ENCODE measurements around the gene TNIP2.
"Not testable (repeated sequence)": the region's sequence is repeated elsewhere in the genome, so short reads cannot be mapped to it uniquely, and the experiment has no call there.

Gene TNIP2

DNA sequence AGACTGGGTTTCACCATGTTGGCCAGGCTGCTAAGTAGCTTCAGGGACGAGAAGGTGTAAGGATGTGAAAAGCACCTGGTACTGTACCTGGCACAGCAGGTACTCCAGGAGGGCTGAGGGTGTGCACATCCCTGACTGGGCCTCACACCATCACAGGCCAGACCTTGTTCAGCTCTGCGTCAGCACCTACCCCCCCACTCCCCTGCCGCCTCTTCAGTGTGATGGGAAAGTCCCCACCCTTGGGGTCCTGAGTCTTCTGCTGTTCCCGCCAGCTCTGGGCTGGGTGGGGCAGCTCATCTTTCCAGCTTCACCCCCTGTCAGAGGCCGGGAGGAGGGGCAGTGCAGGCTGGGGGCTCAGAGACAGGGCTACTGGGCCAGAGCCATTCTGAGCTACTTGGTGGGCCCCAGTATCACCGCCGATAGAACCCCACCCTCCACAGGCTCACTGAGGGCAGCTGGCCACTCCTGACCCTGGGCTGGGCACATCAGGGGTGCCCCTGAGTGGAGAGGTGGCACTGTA, 30.1 kb upstream of the TNIP2 start:
- no peaks in the 10 kb centered on the region for H3K79me1 ChIP-seq (ENCODE audit: low read length)
- no peaks in the 10 kb centered on the region for H3K36me3 ChIP-seq (ENCODE audit: control insufficient read depth, insufficient read depth, low read length)
- no peak overlapping the region for H4K5ac ChIP-seq (ENCODE audit: low read length)
- no peaks in the 10 kb centered on the region for H3K4me1 ChIP-seq (ENCODE audit: control insufficient read depth, low read depth, low read length)
- H3K4me2 ChIP-seq (ENCODE audit: low read length), result no peak overlapping the region
- no peak overlapping the region for H3K27ac ChIP-seq (ENCODE audit: low read depth, low read length)
- H3K56ac ChIP-seq (ENCODE audit: low read length), result no peak overlapping the region
- no peak overlapping the region for H2BK5ac ChIP-seq (ENCODE audit: low read length)
- no peak overlapping the region for H2AK5ac ChIP-seq (ENCODE audit: low read length)
- WGBS (ENCODE audit: extremely low coverage, insufficient coverage, low lambda C conversion rate), result no CpG with 5 or more reads among the region's 7 CpGs
- no peaks in the 10 kb centered on the region for H3K27me3 ChIP-seq (ENCODE audit: insufficient read depth, low read length, poor library complexity)
- no peak overlapping the region for H4K8ac ChIP-seq (ENCODE audit: low read depth, low read length)
- H3K9ac ChIP-seq (ENCODE audit: low read length), result no peak overlapping the region
- no peak overlapping the region for H2BK120ac ChIP-seq (ENCODE audit: low read depth, low read length)
- no peak for DNase-seq
- no peaks in the 10 kb centered on the region for H3K79me2 ChIP-seq (ENCODE audit: control insufficient read depth, insufficient read depth, low read length)
- no peak overlapping the region for H3K18ac ChIP-seq (ENCODE audit: low read length)
- H3K4me3 ChIP-seq (ENCODE audit: low read length), result no peak overlapping the region
- no peak overlapping the region for H2BK15ac ChIP-seq (replicated peaks; ENCODE audit: low read depth)
- no peak overlapping the region for H3K23ac ChIP-seq (ENCODE audit: low read length)
- H3K4ac ChIP-seq (ENCODE audit: low read depth, low read length), result no peak overlapping the region

GRCh38 chr4:2785613-2786012, 29.5 kb upstream of the TNIP2 start:
- Histone ChIP-seq H2BK5ac (ENCODE audit: low read length) (no peak overlapping the region), H3K4me2 (ENCODE audit: low read length) (no peak overlapping the region), H2AK5ac (ENCODE audit: low read length) (no peak overlapping the region), H3K36me3 (ENCODE audit: control insufficient read depth, insufficient read depth, low read length) (no peaks in the 10 kb centered on the region), H3K79me2 (ENCODE audit: control insufficient read depth, insufficient read depth, low read length) (no peaks in the 10 kb centered on the region), H3K18ac (ENCODE audit: low read length) (no peak overlapping the region), H3K56ac (ENCODE audit: low read length) (no peak overlapping the region), H2BK120ac (ENCODE audit: low read depth, low read length) (no peak overlapping the region), H3K79me1 (ENCODE audit: low read length) (no peaks in the 10 kb centered on the region), H2BK15ac (replicated peaks; ENCODE audit: low read depth) (no peak overlapping the region), H3K4me3 (ENCODE audit: low read length) (no peak overlapping the region), H3K9ac (ENCODE audit: low read length) (no peak overlapping the region), H3K4me1 (ENCODE audit: control insufficient read depth, low read depth, low read length) (no peaks in the 10 kb centered on the region), H4K5ac (ENCODE audit: low read length) (no peak overlapping the region), H3K27me3 (ENCODE audit: insufficient read depth, low read length, poor library complexity) (no peaks in the 10 kb centered on the region), H3K4ac (ENCODE audit: low read depth, low read length) (no peak overlapping the region), H3K23ac (ENCODE audit: low read length) (no peak overlapping the region), H3K27ac (ENCODE audit: low read depth, low read length) (no peak overlapping the region), H4K8ac (ENCODE audit: low read depth, low read length) (no peak overlapping the region)
- no peak for DNase-seq
- WGBS (ENCODE audit: extremely low coverage, insufficient coverage, low lambda C conversion rate), result no CpG with 5 or more reads among the region's 4 CpGs

- no peak overlapping the region for H4K5ac ChIP-seq (ENCODE audit: low read length)
- H3K27ac ChIP-seq (ENCODE audit: low read depth, low read length), result no peak overlapping the region
- H3K4me2 ChIP-seq (ENCODE audit: low read length), result no peak overlapping the region
- H4K8ac ChIP-seq (ENCODE audit: low read depth, low read length), result no peak overlapping the region
- no peak overlapping the region for H2BK15ac ChIP-seq (replicated peaks; ENCODE audit: low read depth)
- H2AK5ac ChIP-seq (ENCODE audit: low read length), result no peak overlapping the region
- H2BK120ac ChIP-seq (ENCODE audit: low read depth, low read length), result no peak overlapping the region
- H3K79me2 ChIP-seq (ENCODE audit: control insufficient read depth, insufficient read depth, low read length), result no peaks in the 10 kb centered on the region
- H3K4me1 ChIP-seq (ENCODE audit: control insufficient read depth, low read depth, low read length), result no peaks in the 10 kb centered on the region
- no peak overlapping the region for H3K18ac ChIP-seq (ENCODE audit: low read length)
- H3K4ac ChIP-seq (ENCODE audit: low read depth, low read length), result no peak overlapping the region
- no peaks in the 10 kb centered on the region for H3K79me1 ChIP-seq (ENCODE audit: low read length)
- no peak for DNase-seq
- H2BK5ac ChIP-seq (ENCODE audit: low read length), result no peak overlapping the region
- no peak overlapping the region for H3K56ac ChIP-seq (ENCODE audit: low read length)
- no CpG with 5 or more reads among the region's 4 CpGs for WGBS (ENCODE audit: extremely low coverage, insufficient coverage, low lambda C conversion rate)
- H3K4me3 ChIP-seq (ENCODE audit: low read length), result no peak overlapping the region
- no peak overlapping the region for H3K23ac ChIP-seq (ENCODE audit: low read length)
- no peaks in the 10 kb centered on the region for H3K27me3 ChIP-seq (ENCODE audit: insufficient read depth, low read length, poor library complexity)
- H3K9ac ChIP-seq (ENCODE audit: low read length), result no peak overlapping the region
- H3K36me3 ChIP-seq (ENCODE audit: control insufficient read depth, insufficient read depth, low read length), result no peaks in the 10 kb centered on the region
These were observed 27.7 kb upstream of the TNIP2 start for GRCh38 chr4:2783790-2784189.

- Histone ChIP-seq H3K56ac (ENCODE audit: low read length) (no peak overlapping the region), H2AK5ac (ENCODE audit: low read length) (no peak overlapping the region), H3K18ac (ENCODE audit: low read length) (no peak overlapping the region), H3K23ac (ENCODE audit: low read length) (no peak overlapping the region), H3K36me3 (ENCODE audit: control insufficient read depth, insufficient read depth, low read length) (no peaks in the 10 kb centered on the region), H3K4me3 (ENCODE audit: low read length) (no peak overlapping the region), H4K5ac (ENCODE audit: low read length) (no peak overlapping the region), H3K27me3 (ENCODE audit: insufficient read depth, low read length, poor library complexity) (no peaks in the 10 kb centered on the region), H4K8ac (ENCODE audit: low read depth, low read length) (no peak overlapping the region), H3K27ac (ENCODE audit: low read depth, low read length) (no peak overlapping the region), H3K4me2 (ENCODE audit: low read length) (no peak overlapping the region), H3K79me1 (ENCODE audit: low read length) (no peaks in the 10 kb centered on the region), H2BK15ac (replicated peaks; ENCODE audit: low read depth) (no peak overlapping the region), H3K9ac (ENCODE audit: low read length) (no peak overlapping the region), H2BK120ac (ENCODE audit: low read depth, low read length) (no peak overlapping the region), H3K79me2 (ENCODE audit: control insufficient read depth, insufficient read depth, low read length) (no peaks in the 10 kb centered on the region), H3K4ac (ENCODE audit: low read depth, low read length) (no peak overlapping the region), H3K4me1 (ENCODE audit: control insufficient read depth, low read depth, low read length) (no peaks in the 10 kb centered on the region), H2BK5ac (ENCODE audit: low read length) (no peak overlapping the region)
- DNase-seq, result no peak
- no CpG with 5 or more reads among the region's 10 CpGs for WGBS (ENCODE audit: extremely low coverage, insufficient coverage, low lambda C conversion rate)
These were observed 25.8 kb upstream of the TNIP2 start for GRCh38 chr4:2781911-2782310.

GRCh38 chr4:2780643-2781042, 24.5 kb upstream of the TNIP2 start:
- not testable (repeated sequence) for H3K36me3 ChIP-seq (ENCODE audit: control insufficient read depth, insufficient read depth, low read length); H4K8ac ChIP-seq (ENCODE audit: low read depth, low read length); DNase-seq; H3K79me1 ChIP-seq (ENCODE audit: low read length); H3K18ac ChIP-seq (ENCODE audit: low read length); H2BK120ac ChIP-seq (ENCODE audit: low read depth, low read length); H3K79me2 ChIP-seq (ENCODE audit: control insufficient read depth, insufficient read depth, low read length); H2BK15ac ChIP-seq (replicated peaks; ENCODE audit: low read depth); H3K56ac ChIP-seq (ENCODE audit: low read length); H3K27me3 ChIP-seq (ENCODE audit: insufficient read depth, low read length, poor library complexity); H3K9ac ChIP-seq (ENCODE audit: low read length); H3K27ac ChIP-seq (ENCODE audit: low read depth, low read length); H3K4me3 ChIP-seq (ENCODE audit: low read length); H3K4ac ChIP-seq (ENCODE audit: low read depth, low read length); H2AK5ac ChIP-seq (ENCODE audit: low read length); H3K23ac ChIP-seq (ENCODE audit: low read length); H4K5ac ChIP-seq (ENCODE audit: low read length); H3K4me2 ChIP-seq (ENCODE audit: low read length); H2BK5ac ChIP-seq (ENCODE audit: low read length); H3K4me1 ChIP-seq (ENCODE audit: control insufficient read depth, low read depth, low read length)
- no CpG with 5 or more reads among the region's 5 CpGs for WGBS (ENCODE audit: extremely low coverage, insufficient coverage, low lambda C conversion rate)

DNA sequence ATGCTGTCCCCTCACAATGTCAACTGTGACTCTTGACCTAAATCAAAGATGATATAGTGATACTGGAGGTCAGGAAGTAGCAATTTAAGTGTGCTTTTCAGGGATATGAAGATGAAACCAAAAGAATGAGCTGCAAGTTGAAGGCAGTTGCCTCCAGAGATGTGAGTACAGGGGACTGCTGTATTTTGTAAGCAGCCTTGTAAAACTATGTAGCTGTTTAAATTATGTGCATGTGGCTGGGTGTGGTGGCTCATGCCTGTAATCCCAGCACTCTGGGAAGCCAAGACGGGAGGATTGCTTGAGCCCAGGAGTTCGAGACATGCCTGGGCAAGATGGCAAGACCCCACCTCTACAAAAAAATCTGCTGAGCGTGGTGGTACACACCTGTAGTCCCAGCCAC, 15.1 kb upstream of the TNIP2 start:
- no peak overlapping the region for H3K4me3 ChIP-seq (ENCODE audit: low read length)
- no peak overlapping the region for H4K8ac ChIP-seq (ENCODE audit: low read depth, low read length)
- H2BK15ac ChIP-seq (replicated peaks; ENCODE audit: low read depth), result no peak overlapping the region
- no peak overlapping the region for H2AK5ac ChIP-seq (ENCODE audit: low read length)
- H3K18ac ChIP-seq (ENCODE audit: low read length), result no peak overlapping the region
- no peak overlapping the region for H3K4me2 ChIP-seq (ENCODE audit: low read length)
- DNase-seq, result no peak
- H2BK5ac ChIP-seq (ENCODE audit: low read length), result no peak overlapping the region
- H2BK120ac ChIP-seq (ENCODE audit: low read depth, low read length), result no peak overlapping the region
- H3K79me2 ChIP-seq (ENCODE audit: control insufficient read depth, insufficient read depth, low read length), result no peaks in the 10 kb centered on the region
- no peak overlapping the region for H3K23ac ChIP-seq (ENCODE audit: low read length)
- H3K27ac ChIP-seq (ENCODE audit: low read depth, low read length), result no peak overlapping the region
- H3K56ac ChIP-seq (ENCODE audit: low read length), result no peak overlapping the region
- H4K5ac ChIP-seq (ENCODE audit: low read length), result no peak overlapping the region
- no peaks in the 10 kb centered on the region for H3K79me1 ChIP-seq (ENCODE audit: low read length)
- WGBS (ENCODE audit: extremely low coverage, insufficient coverage, low lambda C conversion rate), result no CpG with 5 or more reads among the region's 3 CpGs
- no peak overlapping the region for H3K4ac ChIP-seq (ENCODE audit: low read depth, low read length)
- no peaks in the 10 kb centered on the region for H3K4me1 ChIP-seq (ENCODE audit: control insufficient read depth, low read depth, low read length)
- H3K27me3 ChIP-seq (ENCODE audit: insufficient read depth, low read length, poor library complexity), result no peaks in the 10 kb centered on the region
- no peak overlapping the region for H3K9ac ChIP-seq (ENCODE audit: low read length)
- H3K36me3 ChIP-seq (ENCODE audit: control insufficient read depth, insufficient read depth, low read length), result no peaks in the 10 kb centered on the region
